Activated CD8-positive, alpha-beta memory T cell treated with anti-CD3 and anti-CD28 coated beads, Interleukin-2, amount 10 ng/mL, durations not matched to agents 7 days and 5 days (primary cell): ENCODE measurements around the gene UNC5C. TPM values are rescaled to one million over a fixed set of nuclear protein-coding genes. Genes with fewer than 3 reads are reported as not detected.

ENCODE experiments used
- ATAC-seq: fragments of 150-1000 bp; cut with Tn5 transposase; one replicate; pipeline ENCODE4 v1.10.0; 2021; ENCODE audit warnings: moderate library complexity
- CTCF ChIA-PET: fragments of 350-600 bp; sonication (Branson Sonifier 250); formaldehyde crosslinking; loops from one replicate; lab custom pipeline; 2021; ENCODE audit warnings: antibody characterized with exemption; lab: Charles Lee
- DNase-seq: peaks from one replicate; pipeline ENCODE4 v3.0.0-alpha.2; 2020
- H3K27ac Mint-ChIP-seq: one replicate; pipeline ENCODE4 v1.8.0; 2021; ENCODE audit warnings: mild to moderate bottlenecking, mixed read lengths
- H3K27me3 Mint-ChIP-seq: one replicate; pipeline ENCODE4 v1.8.0; 2021; ENCODE audit warnings: mixed read lengths
- H3K36me3 Mint-ChIP-seq: one replicate; pipeline ENCODE4 v1.8.0; 2021; ENCODE audit warnings: mild to moderate bottlenecking, mixed read lengths
- H3K4me1 Mint-ChIP-seq: one replicate; pipeline ENCODE4 v1.8.0; 2021; ENCODE audit warnings: mixed read lengths
- H3K4me3 Mint-ChIP-seq: one replicate; pipeline ENCODE4 v1.8.0; 2021; ENCODE audit warnings: mild to moderate bottlenecking, moderate library complexity, mixed read lengths
- H3K9me3 Mint-ChIP-seq: one replicate; pipeline ENCODE4 v1.8.0; 2022; ENCODE audit warnings: low read depth, mixed read lengths
- total RNA-seq, 2 experiments: library from RNA; stranded (reverse); gene quantifications; one replicate each; pipeline ENCODE4 v1.2.3, GENCODE V29; 2021

Gene UNC5C
- total RNA-seq, 2 experiments from 2014 or later, result not detected

DNA sequence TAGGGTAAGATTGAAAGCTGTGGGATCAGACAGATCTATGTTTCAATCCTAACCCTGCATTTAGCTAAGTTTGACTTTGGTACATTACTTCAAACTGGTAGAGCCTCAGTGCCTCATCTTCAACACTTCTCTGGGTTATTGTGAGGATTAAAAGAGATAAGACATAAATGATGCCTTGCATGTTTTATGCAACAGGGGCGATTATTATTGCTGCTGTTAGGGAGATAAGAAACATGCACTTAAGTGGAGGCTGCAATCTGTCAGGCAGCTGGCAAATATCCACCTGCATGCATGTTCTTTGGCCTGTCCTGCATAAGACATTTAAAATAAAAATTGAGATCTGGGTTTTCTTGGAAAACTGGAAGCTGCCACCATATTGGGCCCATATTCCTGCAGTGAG, 24.6 kb downstream of the UNC5C start:
- no peaks in the 10 kb centered on the region for H3K27me3 Mint-ChIP-seq
- CTCF ChIA-PET, result no interaction called here
- ATAC-seq, result no peak
- H3K4me3 Mint-ChIP-seq, result no peak overlapping the region
- H3K9me3 Mint-ChIP-seq, result no peaks in the 10 kb centered on the region
- H3K4me1 Mint-ChIP-seq, result no peaks in the 10 kb centered on the region
- DNase-seq, result no peak
- H3K27ac Mint-ChIP-seq, result no peak overlapping the region
- H3K36me3 Mint-ChIP-seq, result no peaks in the 10 kb centered on the region

DNA sequence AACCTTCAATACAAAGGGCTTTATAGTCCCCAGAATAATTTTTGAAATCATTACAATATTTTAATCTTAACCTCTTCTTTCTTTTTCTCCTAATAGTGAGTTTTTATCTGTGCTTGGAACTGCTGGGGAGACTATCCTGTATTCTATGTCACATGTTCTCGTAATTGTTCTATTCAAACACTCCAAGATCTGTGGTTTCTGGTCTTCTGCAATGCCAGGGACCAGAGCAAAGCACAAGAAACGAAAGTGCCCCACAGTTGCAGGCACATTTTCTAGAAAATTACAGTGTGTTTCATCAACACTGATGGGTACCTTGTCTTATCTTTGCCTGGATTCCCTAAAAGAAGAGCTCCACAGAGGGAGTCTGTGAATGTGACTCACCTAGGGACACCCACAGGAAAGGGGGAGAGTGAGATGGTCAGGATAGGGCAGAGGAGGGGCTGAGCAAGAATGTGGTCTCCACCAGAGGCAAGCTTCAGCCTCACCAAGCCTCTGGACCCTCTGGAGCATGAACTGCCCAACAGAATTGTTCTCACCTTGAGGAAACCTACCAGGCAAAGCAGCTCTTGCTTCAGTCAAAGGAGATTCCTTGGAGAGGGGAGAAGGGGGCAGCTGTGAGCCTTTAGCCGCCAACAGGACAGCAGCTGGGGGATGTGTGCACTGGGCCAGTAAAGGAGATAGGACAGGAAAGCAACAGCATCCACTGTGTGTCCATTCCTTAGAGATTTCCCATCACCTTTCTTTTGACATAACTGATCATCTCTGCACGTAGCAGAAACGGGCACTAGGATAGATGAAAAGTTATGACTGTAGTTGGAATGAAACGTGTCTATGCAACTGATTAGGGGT, 25.9 kb downstream of the UNC5C start:
- Mint-ChIP-seq H3K27ac (no peak overlapping the region), H3K27me3 (no peaks in the 10 kb centered on the region), H3K9me3 (no peaks in the 10 kb centered on the region), H3K4me3 (no peak overlapping the region), H3K4me1 (no peaks in the 10 kb centered on the region), H3K36me3 (no peaks in the 10 kb centered on the region)
- ATAC-seq, result no peak
- DNase-seq, result no peak
- CTCF ChIA-PET, result no interaction called here

DNA sequence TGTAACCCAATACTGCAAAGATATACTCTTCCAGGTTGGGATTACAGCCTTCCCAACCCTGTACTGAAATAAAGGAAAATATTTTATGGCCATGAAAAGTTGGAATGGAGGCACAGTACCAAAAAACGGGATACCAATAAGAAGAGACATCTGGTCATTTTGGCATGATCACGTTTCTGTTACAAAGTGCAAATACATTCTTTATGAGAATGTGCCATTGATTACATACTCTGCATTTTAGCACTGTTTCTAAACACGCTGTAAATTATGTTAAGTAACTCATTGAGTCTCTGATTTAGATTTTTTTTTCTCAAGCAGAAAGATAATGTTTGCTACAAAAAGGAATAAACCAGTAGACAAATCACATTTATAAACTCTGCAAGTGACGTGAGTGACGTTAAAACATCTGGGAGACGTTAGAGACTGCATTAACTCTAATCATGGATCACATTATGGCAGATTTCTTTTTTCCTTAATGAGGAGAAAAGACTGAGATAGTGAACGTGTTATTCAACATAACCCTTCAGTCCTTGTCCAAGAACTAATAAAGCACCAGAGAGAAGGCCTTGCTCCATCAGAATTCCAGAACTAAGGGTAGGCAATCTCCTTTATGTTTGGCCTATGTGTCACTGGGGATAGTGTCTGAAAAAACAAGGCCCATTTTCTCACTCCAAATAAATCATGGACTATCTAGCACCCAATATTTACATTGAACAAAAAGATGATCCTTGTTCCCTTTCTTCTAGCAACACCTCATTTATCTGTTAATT, 31.0 kb downstream of the UNC5C start:
- CTCF ChIA-PET, result no interaction called here
- DNase-seq (no peak), ATAC-seq (no peak)
- no peak overlapping the region for H3K27ac Mint-ChIP-seq
- H3K27me3 Mint-ChIP-seq, result no peaks in the 10 kb centered on the region
- no peaks in the 10 kb centered on the region for H3K36me3 Mint-ChIP-seq
- no peaks in the 10 kb centered on the region for H3K4me1 Mint-ChIP-seq
- no peak overlapping the region for H3K4me3 Mint-ChIP-seq
- H3K9me3 Mint-ChIP-seq, result no peaks in the 10 kb centered on the region

DNA sequence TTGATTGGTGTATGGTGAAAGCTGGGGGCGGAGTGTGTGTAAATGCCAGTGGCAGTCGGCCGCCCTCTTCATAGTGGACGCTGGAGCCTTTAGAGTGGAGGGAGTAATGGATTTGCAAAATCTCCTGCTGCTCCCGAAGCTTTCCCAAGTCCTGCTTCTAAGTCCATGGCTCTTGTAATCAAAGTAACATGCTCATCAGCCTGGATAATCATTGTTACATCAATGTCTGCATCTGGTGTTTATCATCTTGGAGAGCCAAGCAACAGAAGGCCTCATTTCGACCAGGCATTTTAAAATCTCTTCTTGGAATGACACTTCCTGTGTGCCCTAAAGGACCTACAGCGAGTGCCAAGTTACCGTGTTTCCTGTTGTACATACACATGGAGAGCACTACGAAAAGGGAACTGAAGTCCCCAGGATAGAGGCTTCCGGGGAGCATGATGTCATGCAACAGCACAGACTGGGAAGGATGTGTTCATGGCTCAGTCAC, 32.2 kb downstream of the UNC5C start:
- DNase-seq, result no peak
- CTCF ChIA-PET, result no interaction called here

DNA sequence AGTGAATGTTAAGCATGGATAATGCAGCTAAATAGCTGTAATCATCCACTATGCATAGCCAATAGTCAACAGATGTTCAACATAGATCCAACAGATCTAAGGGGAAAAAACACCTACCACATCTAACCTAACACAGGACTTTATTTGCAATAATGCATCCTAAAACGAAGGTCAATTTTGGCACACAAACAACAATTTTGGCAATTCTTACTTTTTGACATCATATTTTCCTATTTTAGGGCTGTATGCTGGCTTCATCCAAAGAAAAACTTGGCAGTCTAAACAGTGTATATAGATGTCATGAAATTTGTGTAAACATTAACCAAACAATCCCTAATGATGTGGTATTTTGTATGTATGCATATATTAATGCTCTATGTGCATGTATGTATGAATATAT, 33.2 kb downstream of the UNC5C start:
- H3K27me3 Mint-ChIP-seq, result no peaks in the 10 kb centered on the region
- no peaks in the 10 kb centered on the region for H3K36me3 Mint-ChIP-seq
- no peak overlapping the region for H3K27ac Mint-ChIP-seq
- CTCF ChIA-PET, result no interaction called here
- H3K9me3 Mint-ChIP-seq, result no peaks in the 10 kb centered on the region
- ATAC-seq (no peak), DNase-seq (no peak)
- no peaks in the 10 kb centered on the region for H3K4me1 Mint-ChIP-seq
- no peak overlapping the region for H3K4me3 Mint-ChIP-seq

More for the DNA sequence above, 32.2 kb downstream of the UNC5C start:
- no peaks in the 10 kb centered on the region for H3K27me3 Mint-ChIP-seq
- no peaks in the 10 kb centered on the region for H3K9me3 Mint-ChIP-seq
- no peak overlapping the region for H3K4me3 Mint-ChIP-seq
- no peaks in the 10 kb centered on the region for H3K36me3 Mint-ChIP-seq
- no peak overlapping the region for H3K27ac Mint-ChIP-seq
- ATAC-seq, result no peak
- H3K4me1 Mint-ChIP-seq, result no peaks in the 10 kb centered on the region

DNA sequence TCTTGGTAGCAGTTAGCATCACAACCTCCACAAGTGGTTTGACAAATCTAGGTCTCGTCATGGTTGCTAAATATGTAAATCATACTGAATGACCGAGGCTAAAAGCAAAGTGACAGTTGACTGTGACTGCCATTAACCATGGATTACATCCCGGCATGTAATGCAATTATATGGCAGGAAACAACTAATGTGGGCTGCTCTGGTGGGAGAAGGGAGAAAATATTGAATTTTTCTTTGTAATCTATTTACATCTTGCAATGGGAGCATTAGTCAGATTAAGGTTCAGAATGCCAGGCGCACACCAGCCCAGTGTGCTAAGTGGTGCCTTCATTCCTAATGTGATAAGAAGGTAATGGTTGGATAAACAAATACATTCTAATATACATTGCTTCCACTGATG, 35.8 kb downstream of the UNC5C start:
- no peak overlapping the region for H3K4me3 Mint-ChIP-seq
- H3K27me3 Mint-ChIP-seq, result no peaks in the 10 kb centered on the region
- CTCF ChIA-PET, result no interaction called here
- H3K27ac Mint-ChIP-seq, result no peak overlapping the region
- ATAC-seq, result no peak
- no peaks in the 10 kb centered on the region for H3K36me3 Mint-ChIP-seq
- H3K9me3 Mint-ChIP-seq, result no peaks in the 10 kb centered on the region
- peaks cover 2% of the 10 kb centered on the region for H3K4me1 Mint-ChIP-seq
- no peak for DNase-seq

DNA sequence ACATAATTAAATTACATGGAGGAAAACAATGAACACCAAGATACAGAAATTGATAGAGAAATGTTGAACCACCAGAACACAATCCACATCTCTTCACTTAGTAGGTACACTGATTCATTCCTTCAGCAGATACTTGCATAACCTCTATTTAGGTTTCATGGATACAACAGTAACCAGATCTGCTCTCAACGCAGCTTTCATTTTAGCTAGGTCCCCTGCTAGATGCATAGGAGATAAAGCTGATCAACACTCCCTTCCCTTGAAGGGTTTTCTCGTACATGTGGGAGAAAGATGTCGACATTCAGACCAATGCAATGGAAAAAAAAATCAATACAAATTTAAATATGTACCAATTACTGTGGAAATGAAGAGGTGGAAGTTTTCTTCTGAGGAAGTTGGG, 37.3 kb downstream of the UNC5C start:
- no peaks in the 10 kb centered on the region for H3K9me3 Mint-ChIP-seq
- H3K27ac Mint-ChIP-seq, result no peak overlapping the region
- no peak overlapping the region for H3K4me3 Mint-ChIP-seq
- no peak for DNase-seq
- CTCF ChIA-PET, result no interaction called here
- no peak for ATAC-seq
- H3K27me3 Mint-ChIP-seq, result no peaks in the 10 kb centered on the region
- no peaks in the 10 kb centered on the region for H3K36me3 Mint-ChIP-seq
- peaks cover 2% of the 10 kb centered on the region for H3K4me1 Mint-ChIP-seq

DNA sequence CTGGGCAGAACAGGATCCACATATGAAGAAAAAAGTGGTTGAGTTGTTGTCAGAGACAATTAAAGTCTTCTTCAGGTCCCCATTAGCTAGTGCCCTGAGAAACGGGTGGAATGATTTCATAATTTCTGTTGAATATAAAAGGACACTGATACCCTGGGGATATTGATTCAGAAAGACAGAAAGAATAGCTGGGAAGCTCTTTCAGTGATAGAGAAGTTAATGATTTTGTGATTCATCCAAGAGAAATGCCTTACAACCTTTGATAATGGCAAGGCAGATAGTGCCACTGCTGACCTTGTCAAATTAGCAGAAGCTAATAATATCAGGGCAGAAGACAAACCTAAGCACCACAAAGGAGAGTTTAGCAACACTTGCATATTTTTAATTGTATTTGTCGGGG, 37.9 kb downstream of the UNC5C start:
- peaks cover 2% of the 10 kb centered on the region for H3K4me1 Mint-ChIP-seq
- no peak for DNase-seq
- no peaks in the 10 kb centered on the region for H3K9me3 Mint-ChIP-seq
- H3K4me3 Mint-ChIP-seq, result no peak overlapping the region
- no peaks in the 10 kb centered on the region for H3K27me3 Mint-ChIP-seq
- H3K36me3 Mint-ChIP-seq, result no peaks in the 10 kb centered on the region
- ATAC-seq, result no peak
- H3K27ac Mint-ChIP-seq, result no peak overlapping the region
- CTCF ChIA-PET, result no interaction called here

DNA sequence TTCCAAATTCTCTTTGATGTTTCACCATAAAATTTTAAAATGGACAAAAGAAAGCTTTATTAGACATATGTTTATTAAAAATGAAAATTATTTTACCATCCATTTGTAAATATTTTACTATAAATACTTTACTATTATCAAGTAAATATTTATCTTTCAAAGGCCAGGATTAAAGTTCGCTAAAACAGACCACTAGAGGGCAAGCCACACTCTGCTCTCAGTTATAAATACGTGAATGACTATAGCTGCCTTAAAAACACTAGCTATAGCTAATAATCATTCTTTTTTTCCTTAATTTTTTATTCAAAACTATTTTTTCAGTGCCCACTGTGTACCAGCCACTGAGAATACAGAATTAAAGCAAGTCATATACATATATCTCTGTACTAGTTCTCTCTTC, 38.6 kb downstream of the UNC5C start:
- Mint-ChIP-seq H3K36me3 (no peaks in the 10 kb centered on the region), H3K27ac (no peak overlapping the region), H3K4me1 (peaks cover 2% of the 10 kb centered on the region), H3K9me3 (no peaks in the 10 kb centered on the region), H3K27me3 (no peaks in the 10 kb centered on the region), H3K4me3 (no peak overlapping the region)
- DNase-seq (no peak), ATAC-seq (no peak)
- CTCF ChIA-PET, result no interaction called here

DNA sequence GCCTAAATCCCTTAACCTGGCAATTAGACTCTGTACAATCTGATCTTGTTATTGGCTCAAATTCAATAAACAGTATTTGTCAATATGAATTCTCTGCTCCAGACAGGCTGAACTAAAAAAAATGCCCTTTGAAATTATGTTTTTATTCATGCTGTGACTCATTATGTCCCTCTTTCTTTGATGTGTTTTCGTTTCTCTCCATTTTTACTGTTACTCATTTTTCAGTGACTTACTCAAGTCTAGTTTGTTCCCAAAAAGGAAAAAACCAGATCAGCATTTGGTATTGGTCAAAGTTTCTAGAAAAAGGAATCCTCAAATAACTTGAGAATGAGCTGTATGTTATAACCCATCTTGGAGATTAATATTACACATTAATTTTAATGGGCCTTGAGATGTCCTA, 40.4 kb downstream of the UNC5C start:
- ATAC-seq, result no peak
- no peak overlapping the region for H3K27ac Mint-ChIP-seq
- CTCF ChIA-PET, result no interaction called here
- no peaks in the 10 kb centered on the region for H3K9me3 Mint-ChIP-seq
- no peaks in the 10 kb centered on the region for H3K27me3 Mint-ChIP-seq
- no peak overlapping the region for H3K4me3 Mint-ChIP-seq
- no peak for DNase-seq
- H3K36me3 Mint-ChIP-seq, result no peaks in the 10 kb centered on the region
- peaks cover 2% of the 10 kb centered on the region for H3K4me1 Mint-ChIP-seq

DNA sequence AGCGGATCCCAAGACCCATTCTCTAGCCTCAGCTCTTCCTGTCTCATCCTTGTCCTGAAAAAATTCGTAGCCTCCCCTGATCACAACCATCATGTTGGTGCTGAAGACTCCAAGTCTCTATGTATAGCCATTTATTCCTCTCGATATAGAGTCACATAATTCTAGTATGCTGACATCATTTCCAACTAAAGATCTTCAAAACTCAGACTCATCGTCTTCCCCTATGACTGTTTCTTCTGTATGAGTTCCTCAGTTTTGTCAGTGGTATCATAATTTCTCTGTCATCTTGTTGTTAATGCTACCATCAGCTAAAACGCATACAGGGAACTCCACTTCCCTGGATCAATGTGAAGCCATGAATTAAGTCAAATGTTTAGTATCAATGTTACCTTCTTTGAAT, 41.2 kb downstream of the UNC5C start:
- ATAC-seq (no peak), DNase-seq (no peak)
- Mint-ChIP-seq H3K27ac (no peak overlapping the region), H3K4me1 (peaks cover 2% of the 10 kb centered on the region), H3K4me3 (no peak overlapping the region), H3K9me3 (no peaks in the 10 kb centered on the region), H3K27me3 (no peaks in the 10 kb centered on the region), H3K36me3 (no peaks in the 10 kb centered on the region)
- CTCF ChIA-PET, result no interaction called here

DNA sequence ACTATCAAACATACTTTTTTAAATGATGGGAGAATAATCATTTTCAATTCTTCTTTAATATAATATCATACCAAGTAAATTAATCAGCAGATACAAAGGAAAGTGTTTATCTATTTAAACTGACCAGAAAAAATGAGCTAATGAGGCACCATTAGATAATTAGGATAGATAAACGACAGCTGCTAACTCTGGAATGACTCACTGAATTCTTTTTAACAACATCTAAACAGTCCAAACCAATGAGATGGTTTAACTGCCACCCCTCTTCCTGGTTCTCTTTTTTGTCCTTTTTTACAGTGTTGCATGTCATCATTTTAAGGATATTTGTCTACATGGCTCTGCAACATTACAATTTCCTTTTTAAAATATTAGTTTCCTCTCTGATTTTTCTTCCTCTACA, 41.6 kb downstream of the UNC5C start:
- Mint-ChIP-seq H3K36me3 (no peaks in the 10 kb centered on the region), H3K4me3 (no peak overlapping the region), H3K27me3 (no peaks in the 10 kb centered on the region), H3K4me1 (peaks cover 2% of the 10 kb centered on the region), H3K27ac (no peak overlapping the region), H3K9me3 (no peaks in the 10 kb centered on the region)
- no peak for ATAC-seq
- CTCF ChIA-PET, result no interaction called here
- DNase-seq, result no peak

DNA sequence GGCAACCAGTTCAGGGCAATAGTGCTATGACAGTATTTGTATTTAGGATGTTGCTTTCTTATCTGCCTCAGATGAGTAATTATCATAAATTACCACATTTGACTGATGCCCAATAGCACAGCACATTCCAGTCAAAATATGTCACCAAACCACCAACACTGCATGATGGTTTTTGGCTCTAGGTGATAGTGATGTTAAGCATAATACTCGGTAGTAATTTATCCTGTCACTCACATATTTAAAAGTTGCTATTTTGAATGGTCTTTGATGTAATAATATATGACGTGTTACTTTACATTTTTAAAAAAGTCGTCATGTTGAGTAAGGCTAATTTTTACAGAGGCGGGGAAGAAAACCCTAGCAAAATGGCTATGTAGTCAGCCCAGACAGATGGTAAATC, 42.5 kb downstream of the UNC5C start:
- CTCF ChIA-PET, result no interaction called here
- no peak for ATAC-seq
- no peak overlapping the region for H3K27ac Mint-ChIP-seq
- H3K36me3 Mint-ChIP-seq, result no peaks in the 10 kb centered on the region
- no peak for DNase-seq
- no peaks in the 10 kb centered on the region for H3K27me3 Mint-ChIP-seq
- H3K9me3 Mint-ChIP-seq, result no peaks in the 10 kb centered on the region
- H3K4me3 Mint-ChIP-seq, result no peak overlapping the region
- peaks cover 2% of the 10 kb centered on the region for H3K4me1 Mint-ChIP-seq

DNA sequence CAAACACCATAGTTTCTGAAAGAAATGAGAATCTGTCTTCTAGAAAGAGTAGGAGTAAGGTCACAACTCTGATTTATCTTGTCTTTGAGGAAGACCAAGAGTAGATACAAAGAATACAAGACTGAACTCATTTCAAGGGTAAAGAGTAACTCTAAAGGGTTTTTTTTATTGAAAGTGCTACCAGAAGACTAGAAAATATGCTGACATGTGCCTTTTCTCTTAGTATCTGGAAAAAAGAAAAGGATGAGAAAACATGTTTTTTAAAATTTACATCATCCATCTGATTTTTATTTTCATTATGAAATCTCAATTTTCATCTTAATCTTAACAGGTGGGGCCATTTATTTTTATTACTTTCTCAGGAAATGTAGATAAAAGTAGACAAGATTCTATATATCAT, 43.0 kb downstream of the UNC5C start:
- Mint-ChIP-seq H3K36me3 (no peaks in the 10 kb centered on the region), H3K4me3 (no peak overlapping the region), H3K27ac (no peak overlapping the region), H3K9me3 (no peaks in the 10 kb centered on the region), H3K4me1 (peaks cover 2% of the 10 kb centered on the region), H3K27me3 (no peaks in the 10 kb centered on the region)
- ATAC-seq (no peak), DNase-seq (no peak)
- CTCF ChIA-PET, result no interaction called here
